HEK293T (cell line): ENCODE results near the gene PHKA1.

Source experiments
- BHLHE40 ChIP-seq: fragments of 450-650 bp; IDR thresholded peaks from 2 replicates; pipeline ENCODE4 v1.6.1; 2016; ENCODE audit warnings: mild to moderate bottlenecking, moderate library complexity, borderline replicate concordance
- CTBP1 ChIP-seq: fragments of 450-650 bp; IDR thresholded peaks from 2 replicates; pipeline ENCODE4 v1.6.1; 2016; ENCODE audit warnings: borderline replicate concordance
- ELF4 ChIP-seq: fragments of 450-650 bp; IDR thresholded peaks from 2 replicates; pipeline ENCODE4 v1.6.1; 2017; ENCODE audit warnings: antibody characterized with exemption
- FOXK2 ChIP-seq: fragments of 450-650 bp; IDR thresholded peaks from 2 replicates; pipeline ENCODE4 v1.6.1; 2016; ENCODE audit warnings: mild to moderate bottlenecking
- FOXM1 ChIP-seq: fragments of 450-650 bp; IDR thresholded peaks from 2 replicates; pipeline ENCODE4 v1.6.1; 2017; ENCODE audit warnings: mild to moderate bottlenecking, borderline replicate concordance
- HDGF ChIP-seq: fragments of 450-650 bp; IDR thresholded peaks from 2 replicates; pipeline ENCODE4 v1.6.1; 2017; ENCODE audit warnings: antibody characterized with exemption, borderline replicate concordance
- NFRKB ChIP-seq: fragments of 450-650 bp; IDR thresholded peaks from 2 replicates; pipeline ENCODE4 v1.6.1; 2016; ENCODE audit warnings: mild to moderate bottlenecking, moderate library complexity
- PKNOX1 ChIP-seq: fragments of 450-650 bp; IDR thresholded peaks from 2 replicates; pipeline ENCODE4 v1.6.1; 2016
- SP1 ChIP-seq: fragments of 450-650 bp; IDR thresholded peaks from 2 replicates; pipeline ENCODE4 v1.6.1; 2017
- SUZ12 ChIP-seq: fragments of 450-650 bp; IDR thresholded peaks from 2 replicates; pipeline ENCODE4 v1.6.1; 2016; ENCODE audit warnings: mild to moderate bottlenecking
- TARDBP ChIP-seq: fragments of 450-650 bp; IDR thresholded peaks from 2 replicates; pipeline ENCODE4 v1.6.1; 2016
- ZNF384 ChIP-seq: fragments of 450-650 bp; IDR thresholded peaks from 2 replicates; pipeline ENCODE4 v1.6.1; 2016

GRCh38 chrX:72573158-72573511, 141.0 kb downstream of the PHKA1 start:
- no peak for TF ChIP-seq BHLHE40
- no peak for TF ChIP-seq SP1
- peak; percentile 95 for TF ChIP-seq ZNF384
- TF ChIP-seq SUZ12, result no peak
- no peak for TF ChIP-seq NFRKB
- TF ChIP-seq PKNOX1, result no peak
- TF ChIP-seq TARDBP, result no peak
- TF ChIP-seq FOXM1, result no peak
- no peak for TF ChIP-seq CTBP1
- no peak for TF ChIP-seq ELF4
- no peak for TF ChIP-seq FOXK2
- no peak for TF ChIP-seq HDGF
